ENCODE measurements around the gene RIMS3.

Gene RIMS3

GRCh38 chr1:40653851-40654537 is 11.5 kb downstream of the RIMS3 start:
- no peak for DNase-seq (ENCODE audit: low read depth)

- DNase-seq (ENCODE audit: low read depth): no peak
Measured at GRCh38 chr1:40652979-40653378, 12.5 kb downstream of the RIMS3 start.

- no peak for DNase-seq (ENCODE audit: low read depth)
Measured at GRCh38 chr1:40652468-40652867, 13.0 kb downstream of the RIMS3 start.

- DNase-seq (ENCODE audit: low read depth): no peak
Measured at GRCh38 chr1:40651138-40651857, 14.2 kb downstream of the RIMS3 start.

- no peak for DNase-seq (ENCODE audit: low read depth)
Measured at GRCh38 chr1:40650075-40650474, 15.4 kb downstream of the RIMS3 start.

- DNase-seq (ENCODE audit: low read depth): no peak
Measured at GRCh38 chr1:40649592-40649930, 15.9 kb downstream of the RIMS3 start.

- no peak for DNase-seq (ENCODE audit: low read depth)
Measured at GRCh38 chr1:40648928-40649591, 16.4 kb downstream of the RIMS3 start.

- no peak for DNase-seq (ENCODE audit: low read depth)
Measured at GRCh38 chr1:40648200-40648599, 17.3 kb downstream of the RIMS3 start.

- DNase-seq (ENCODE audit: low read depth): no peak
Measured at GRCh38 chr1:40646315-40646714, 19.2 kb downstream of the RIMS3 start.

- DNase-seq (ENCODE audit: low read depth): no peak
Measured at GRCh38 chr1:40645118-40645680, 20.3 kb downstream of the RIMS3 start.

GRCh38 chr1:40641601-40642242 is 23.8 kb downstream of the RIMS3 start:
- DNase-seq (ENCODE audit: low read depth): no peak

GRCh38 chr1:40640314-40641076 is 25.0 kb downstream of the RIMS3 start:
- no peak for DNase-seq (ENCODE audit: low read depth)

- DNase-seq (ENCODE audit: low read depth): no peak
Measured at GRCh38 chr1:40638097-40639036, 27.1 kb downstream of the RIMS3 start.

- no peak for DNase-seq (ENCODE audit: low read depth)
Measured at GRCh38 chr1:40637470-40638007, 27.9 kb downstream of the RIMS3 start.

- no peak for DNase-seq (ENCODE audit: low read depth)
Measured at GRCh38 chr1:40636777-40637176, 28.7 kb downstream of the RIMS3 start.

GRCh38 chr1:40635763-40636500 is 29.6 kb downstream of the RIMS3 start:
- DNase-seq (ENCODE audit: low read depth): no peak

- no peak for DNase-seq (ENCODE audit: low read depth)
Measured at GRCh38 chr1:40634901-40635655, 30.4 kb downstream of the RIMS3 start.

GRCh38 chr1:40633931-40634376 is 31.5 kb downstream of the RIMS3 start:
- no peak for DNase-seq (ENCODE audit: low read depth)

GRCh38 chr1:40633523-40633922 is 32.0 kb downstream of the RIMS3 start:
- DNase-seq (ENCODE audit: low read depth): no peak

Measured in activated T-cell treated with anti-CD3 and anti-CD28 coated beads for 1 hour (primary cell).